Fibroblast of lung (primary cell): ENCODE results near the gene MRPL14. TPM values are rescaled to one million over a fixed set of nuclear protein-coding genes. Genes with fewer than 3 reads are reported as not detected.
A peak's percentile ranks its signal among the peaks of the same experiment; 100 is the strongest.

ENCODE experiments used
- DNase-seq, 2 donors: peaks; one replicate each; pipeline versions ENCODE4 v3.0.0 to v3.0.0-alpha.2; 2010; ENCODE audit warnings: low read depth in 2 of 2
- H2AFZ ChIP-seq: 2 replicates; pipeline ENCODE4 v1.5.1; 2012; ENCODE audit warnings: low read length, control low read depth, inconsistent platforms
- H3K27ac ChIP-seq: 2 replicates; pipeline ENCODE4 v1.5.1; 2011; ENCODE audit warnings: low read length, control low read depth; ENCODE audit not compliant: insufficient read depth
- H3K27me3 ChIP-seq: 2 replicates; pipeline ENCODE4 v1.5.1; 2011; ENCODE audit warnings: mild to moderate bottlenecking, low read length; ENCODE audit not compliant: control insufficient read depth, insufficient read depth
- H3K36me3 ChIP-seq: 2 replicates; pipeline ENCODE4 v1.5.1; 2011; ENCODE audit warnings: low read length; ENCODE audit not compliant: control insufficient read depth, insufficient read depth
- H3K4me1 ChIP-seq: 2 replicates; pipeline ENCODE4 v1.5.1; 2011; ENCODE audit warnings: low read length; ENCODE audit not compliant: control insufficient read depth, insufficient read depth; ENCODE audit errors: extremely low read depth
- H3K4me2 ChIP-seq: 2 replicates; pipeline ENCODE4 v1.5.1; 2011; ENCODE audit warnings: low read length, control low read depth; ENCODE audit not compliant: insufficient read depth; ENCODE audit errors: extremely low read depth
- H3K4me3 ChIP-seq, 4 experiments: fragments of 200-600 bp in 1 of 4; sonication (generic) in 1 of 4; replicated peaks in 1 of 4; 2 replicates each; pipeline ENCODE4 v1.5.1; 2011 to 2016; ENCODE audit warnings: low read length in 4 of 4, low read depth in 3 of 4, mild to moderate bottlenecking in 3 of 4, control low read depth in 2 of 4, inconsistent platforms in 1 of 4, mixed read lengths in 1 of 4; ENCODE audit not compliant: insufficient read depth in 1 of 4; ENCODE audit errors: control extremely low read depth in 1 of 4
- H3K79me2 ChIP-seq: 2 replicates; pipeline ENCODE4 v1.5.1; 2012; ENCODE audit warnings: mild to moderate bottlenecking, low read length, inconsistent platforms; ENCODE audit not compliant: control insufficient read depth, insufficient read depth
- H3K9ac ChIP-seq: 2 replicates; pipeline ENCODE4 v1.5.1; 2011; ENCODE audit warnings: mild to moderate bottlenecking, low read length, control low read depth; ENCODE audit not compliant: insufficient read depth
- H3K9me3 ChIP-seq: 2 replicates; pipeline ENCODE4 v1.5.1; 2012; ENCODE audit warnings: low read depth, low read length; ENCODE audit not compliant: control insufficient read depth, insufficient read depth
- H4K20me1 ChIP-seq: 2 replicates; pipeline ENCODE4 v1.5.1; 2011; ENCODE audit warnings: low read length; ENCODE audit not compliant: control insufficient read depth, insufficient read depth; ENCODE audit errors: extremely low read depth
- EZH2 ChIP-seq: IDR thresholded peaks from 2 replicates; pipeline ENCODE4 v1.5.1; 2012; ENCODE audit warnings: low read length, control low read depth, mild to moderate bottlenecking; ENCODE audit errors: missing control alignments
- polyA minus RNA-seq: library from RNA; depleted of rRNA, polyadenylated mRNA; stranded (reverse); fragments of >200 nt; gene quantifications from 2 replicates; pipeline ENCODE4 v1.2.3, GENCODE V29; 2011; ENCODE audit warnings: low replicate concordance
- polyA plus RNA-seq, 2 donors: library from polyadenylated mRNA; depleted of rRNA in 1 of 2; stranded (reverse) in 1 of 2; unstranded in 1 of 2; fragments of >200 nt; gene quantifications; 2 replicates each; pipeline ENCODE4 v1.2.1, GENCODE V29; 2011 to 2012; ENCODE audit warnings: missing spikeins in 1 of 2
- total RNA-seq: library from RNA; depleted of rRNA; stranded (reverse); fragments of >200 nt; gene quantifications from 2 replicates; pipeline ENCODE4 v1.2.1, GENCODE V29; 2014
- TF ChIP-seq, protein P1 (sequence below), 2 donors: IDR thresholded peaks in 1 of 2; conservative IDR thresholded peaks in 1 of 2; 1 replicate in 1 of 2; 2 replicates in 1 of 2; pipeline ENCODE4 v1.5.1; 2011 to 2012; ENCODE audit warnings: low read length in 2 of 2, control low read depth in 1 of 2, inconsistent platforms in 1 of 2, low read depth in 1 of 2, mild to moderate bottlenecking in 1 of 2

Gene MRPL14
- total RNA-seq, result 53.7 and 60.6 TPM in 2 replicates
- polyA plus RNA-seq, result 36.2 and 51.9 TPM in 2 replicates
- 64.9 and 96.3 TPM in 2 replicates for polyA plus RNA-seq (2012)
- polyA minus RNA-seq, result 13.2 and 13.9 TPM in 2 replicates

DNA sequence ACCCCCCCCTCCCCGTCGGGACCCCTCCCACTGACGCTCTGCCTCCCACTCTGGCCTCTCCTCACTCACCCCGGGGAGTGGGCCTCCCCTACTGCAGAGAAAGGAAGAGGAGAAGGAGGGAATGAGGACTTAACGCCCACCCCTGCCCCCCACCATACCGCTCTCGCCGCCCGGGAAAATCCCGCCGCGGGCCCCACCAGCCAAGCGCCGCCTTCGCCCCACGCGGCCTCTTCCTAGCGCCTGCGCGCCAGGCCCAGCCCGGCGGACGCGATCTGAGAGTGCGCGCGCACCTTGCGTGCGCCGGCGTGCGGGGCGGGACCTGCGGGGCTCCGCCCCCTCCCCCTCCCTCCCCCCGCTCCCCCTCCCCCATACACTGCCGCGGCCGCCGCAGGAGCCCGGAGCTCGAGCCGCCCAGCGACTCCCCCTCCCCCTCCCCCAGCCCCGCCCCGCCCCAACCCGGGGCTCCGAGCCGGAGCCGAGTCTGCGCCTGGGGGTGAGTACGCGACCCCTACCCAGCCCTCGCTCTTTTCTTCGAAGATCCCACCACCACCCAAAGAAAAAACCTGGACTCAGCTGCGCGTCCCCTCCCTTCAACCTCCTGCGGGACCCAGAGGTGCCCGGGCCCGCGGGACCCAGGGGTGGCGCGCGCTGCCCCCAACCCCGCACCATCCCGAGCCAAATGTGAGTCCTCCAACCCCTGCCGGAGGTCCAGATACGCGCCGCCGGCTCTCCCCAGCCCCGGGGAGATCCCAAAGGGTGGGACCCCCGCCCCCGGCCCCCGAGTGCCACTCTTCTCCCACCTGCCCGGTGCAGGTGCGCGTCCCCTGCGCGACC lies at the start of gene MRPL14, which contains the start of gene TMEM63B:
MRPL14 (minus strand) TSS at position 267 of the 834 bp plus-strand sequence. CDS start 10,841 bp downstream, outside the sequence.
TMEM63B (plus strand) TSS at position 369 of the 834 bp plus-strand sequence. CDS start 7,031 bp downstream, outside the sequence.
- peak within 1 kb of the TSS; percentile 75 to 96 (median 90) for H3K4me3 ChIP-seq
- H3K9ac ChIP-seq, result peak within 1 kb of the TSS; percentile 76
- H3K79me2 ChIP-seq, result peaks cover 56% of the 10 kb centered on the region
- peaks cover 2% of the 10 kb centered on the region for H4K20me1 ChIP-seq
- no peaks in the 10 kb centered on the region for H3K27me3 ChIP-seq
- no peaks in the 10 kb centered on the region for H3K9me3 ChIP-seq
- H2AFZ ChIP-seq, result peak within 1 kb of the TSS; percentile 39
- no peaks in the 10 kb centered on the region for H3K36me3 ChIP-seq
- peak within 1 kb of the TSS; percentile 81 for H3K27ac ChIP-seq
- peaks cover 11% of the 10 kb centered on the region for H3K4me1 ChIP-seq
- H3K4me2 ChIP-seq, result peak within 1 kb of the TSS; percentile 99
- TF ChIP-seq, protein P1, sequence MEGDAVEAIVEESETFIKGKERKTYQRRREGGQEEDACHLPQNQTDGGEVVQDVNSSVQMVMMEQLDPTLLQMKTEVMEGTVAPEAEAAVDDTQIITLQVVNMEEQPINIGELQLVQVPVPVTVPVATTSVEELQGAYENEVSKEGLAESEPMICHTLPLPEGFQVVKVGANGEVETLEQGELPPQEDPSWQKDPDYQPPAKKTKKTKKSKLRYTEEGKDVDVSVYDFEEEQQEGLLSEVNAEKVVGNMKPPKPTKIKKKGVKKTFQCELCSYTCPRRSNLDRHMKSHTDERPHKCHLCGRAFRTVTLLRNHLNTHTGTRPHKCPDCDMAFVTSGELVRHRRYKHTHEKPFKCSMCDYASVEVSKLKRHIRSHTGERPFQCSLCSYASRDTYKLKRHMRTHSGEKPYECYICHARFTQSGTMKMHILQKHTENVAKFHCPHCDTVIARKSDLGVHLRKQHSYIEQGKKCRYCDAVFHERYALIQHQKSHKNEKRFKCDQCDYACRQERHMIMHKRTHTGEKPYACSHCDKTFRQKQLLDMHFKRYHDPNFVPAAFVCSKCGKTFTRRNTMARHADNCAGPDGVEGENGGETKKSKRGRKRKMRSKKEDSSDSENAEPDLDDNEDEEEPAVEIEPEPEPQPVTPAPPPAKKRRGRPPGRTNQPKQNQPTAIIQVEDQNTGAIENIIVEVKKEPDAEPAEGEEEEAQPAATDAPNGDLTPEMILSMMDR (conservative IDR thresholded peaks at IDR 0.05 in 1 of 2, IDR thresholded peaks at IDR 0.05 in 1 of 2; ENCODE audit: low read depth in 1 of 2, low read length in 2 of 2), result no peak
- TF ChIP-seq EZH2, result no peak
- DNase-seq, result peak; percentile 77 to 89

DNA sequence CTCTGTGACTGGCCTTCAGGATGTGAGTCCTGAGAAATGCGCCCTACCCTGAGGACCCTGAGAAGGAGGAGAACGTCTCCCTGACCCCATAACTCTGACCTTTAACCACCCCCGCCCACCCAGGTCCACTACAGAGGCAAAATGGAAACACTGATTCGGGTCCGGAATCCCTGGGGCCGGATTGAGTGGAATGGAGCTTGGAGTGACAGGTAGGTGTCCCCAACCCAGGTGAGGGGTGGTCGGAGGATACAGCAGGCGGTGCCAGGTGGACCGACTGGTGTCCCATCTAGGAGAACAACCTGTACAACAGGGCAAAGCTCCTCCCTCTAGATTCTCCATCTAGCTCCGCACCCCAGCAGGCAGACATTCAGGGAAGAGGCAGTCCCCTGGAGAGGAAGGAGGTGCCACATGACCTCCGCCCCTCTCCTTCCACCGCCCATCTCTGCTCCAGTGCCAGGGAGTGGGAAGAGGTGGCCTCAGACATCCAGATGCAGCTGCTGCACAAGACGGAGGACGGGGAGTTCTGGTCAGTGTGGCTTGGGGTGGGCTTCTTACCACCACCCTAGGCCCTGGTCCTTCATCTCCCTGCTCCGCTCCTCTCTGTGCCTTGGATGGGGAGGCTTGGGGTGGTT lies 49.0 kb upstream of the MRPL14 start:
- H3K4me2 ChIP-seq, result no peak overlapping the region
- H3K4me3 ChIP-seq, result no peak overlapping the region
- H3K36me3 ChIP-seq, result no peaks in the 10 kb centered on the region
- peaks cover 8% of the 10 kb centered on the region for H3K4me1 ChIP-seq
- no peak overlapping the region for H2AFZ ChIP-seq
- no peaks in the 10 kb centered on the region for H4K20me1 ChIP-seq
- no peak overlapping the region for H3K27ac ChIP-seq
- TF ChIP-seq, protein P1 (conservative IDR thresholded peaks at IDR 0.05 in 1 of 2, IDR thresholded peaks at IDR 0.05 in 1 of 2; ENCODE audit: low read depth in 1 of 2, low read length in 2 of 2), result no peak
- no peak for TF ChIP-seq EZH2
- no peak overlapping the region for H3K9ac ChIP-seq
- no peaks in the 10 kb centered on the region for H3K27me3 ChIP-seq
- no peaks in the 10 kb centered on the region for H3K79me2 ChIP-seq
- DNase-seq, result no peak
- no peaks in the 10 kb centered on the region for H3K9me3 ChIP-seq
